ENCODE measurements around the gene UBR4.
"Not testable (repeated sequence)": the region's sequence is repeated elsewhere in the genome, so short reads cannot be mapped to it uniquely, and the experiment has no call there.

Gene UBR4

GRCh38 chr1:19209990-19210771 lies at the start of gene UBR4:
UBR4 (minus strand) TSS chr1:19210266; CDS start chr1:19210248, 18 bp downstream.
- peaks cover 20% of the 10 kb centered on the region; the same call in 1 of the 2 replicates for H4K20me1 ChIP-seq (ENCODE audit: control insufficient read depth, insufficient read depth, low read depth, low read length)
- peaks cover 40% of the 10 kb centered on the region for H3K4me1 ChIP-seq (ENCODE audit: control insufficient read depth, low read length)
- peak within 1 kb of the TSS; percentile 69 for H3K27ac ChIP-seq (ENCODE audit: low read depth, low read length)
- no peak for TF ChIP-seq CTCF (IDR thresholded peaks at IDR 0.05; ENCODE audit: low read depth, low read length, poor library complexity, severe bottlenecking)
- no peak for TF ChIP-seq EZH2phosphoT487 (IDR thresholded peaks at IDR 0.05; ENCODE audit: borderline replicate concordance, low read length)
- no peaks in the 10 kb centered on the region for H3K27me3 ChIP-seq (ENCODE audit: control insufficient read depth, low read length)
- H3K4me3 ChIP-seq (ENCODE audit: low read length), result peak within 1 kb of the TSS; percentile 94
- H3K4me2 ChIP-seq (ENCODE audit: low read length), result peak within 1 kb of the TSS; percentile 91
- peaks cover 97% of the 10 kb centered on the region for H3K79me2 ChIP-seq (ENCODE audit: control insufficient read depth, low read length)
- H3K9me2 ChIP-seq (replicated peaks; ENCODE audit: control insufficient read depth, low read length), result no peaks in the 10 kb centered on the region
- peaks cover 4% of the 10 kb centered on the region; the same call in 1 of the 2 replicates for H3F3A ChIP-seq (ENCODE audit: control insufficient read depth, insufficient read depth)
- H3K9me3 ChIP-seq (ENCODE audit: control insufficient read depth, insufficient read depth, low read length), result no peaks in the 10 kb centered on the region
- H3K36me3 ChIP-seq (ENCODE audit: control insufficient read depth, low read length), result peaks cover 50% of the 10 kb centered on the region

GRCh38 chr1:19258353-19258752 lies 48.3 kb upstream of the UBR4 start:
- no peaks in the 10 kb centered on the region for H3F3A ChIP-seq (ENCODE audit: control insufficient read depth, insufficient read depth)
- no peak overlapping the region for H3K4me3 ChIP-seq (ENCODE audit: low read length)
- H3K9me3 ChIP-seq (ENCODE audit: control insufficient read depth, insufficient read depth, low read length), result no peaks in the 10 kb centered on the region
- TF ChIP-seq EZH2phosphoT487 (IDR thresholded peaks at IDR 0.05; ENCODE audit: borderline replicate concordance, low read length) (no peak), CTCF (IDR thresholded peaks at IDR 0.05; ENCODE audit: low read depth, low read length, poor library complexity, severe bottlenecking) (no peak)
- H4K20me1 ChIP-seq (ENCODE audit: control insufficient read depth, insufficient read depth, low read depth, low read length), result peaks cover 16% of the 10 kb centered on the region
- no peaks in the 10 kb centered on the region for H3K9me2 ChIP-seq (replicated peaks; ENCODE audit: control insufficient read depth, low read length)
- no peak overlapping the region for H3K4me2 ChIP-seq (ENCODE audit: low read length)
- no peak overlapping the region for H3K27ac ChIP-seq (ENCODE audit: low read depth, low read length)
- H3K4me1 ChIP-seq (ENCODE audit: control insufficient read depth, low read length), result peaks cover 6% of the 10 kb centered on the region
- H3K36me3 ChIP-seq (ENCODE audit: control insufficient read depth, low read length), result peaks cover 76% of the 10 kb centered on the region
- no peaks in the 10 kb centered on the region for H3K27me3 ChIP-seq (ENCODE audit: control insufficient read depth, low read length)
- H3K79me2 ChIP-seq (ENCODE audit: control insufficient read depth, low read length), result peaks cover 32% of the 10 kb centered on the region

- no peak for TF ChIP-seq CTCF (IDR thresholded peaks at IDR 0.05; ENCODE audit: low read depth, low read length, poor library complexity, severe bottlenecking)
- no peak for TF ChIP-seq EZH2phosphoT487 (IDR thresholded peaks at IDR 0.05; ENCODE audit: borderline replicate concordance, low read length)
- Histone ChIP-seq H3K4me2 (ENCODE audit: low read length) (no peak overlapping the region), H3K36me3 (ENCODE audit: control insufficient read depth, low read length) (peaks cover 85% of the 10 kb centered on the region)
These were observed 47.3 kb upstream of the UBR4 start for GRCh38 chr1:19257178-19257914.

GRCh38 chr1:19256301-19256700 lies 46.2 kb upstream of the UBR4 start:
- H3K4me3 ChIP-seq (ENCODE audit: low read length); H3K4me2 ChIP-seq (ENCODE audit: low read length); H3K27me3 ChIP-seq (ENCODE audit: control insufficient read depth, low read length); H3K27ac ChIP-seq (ENCODE audit: low read depth, low read length); H3K9me3 ChIP-seq (ENCODE audit: control insufficient read depth, insufficient read depth, low read length); H3K9me2 ChIP-seq (replicated peaks; ENCODE audit: control insufficient read depth, low read length); H3F3A ChIP-seq (ENCODE audit: control insufficient read depth, insufficient read depth): not testable (repeated sequence)
- Histone ChIP-seq H4K20me1 (ENCODE audit: control insufficient read depth, insufficient read depth, low read depth, low read length) (peaks cover 23% of the 10 kb centered on the region), H3K79me2 (ENCODE audit: control insufficient read depth, low read length) (peaks cover 53% of the 10 kb centered on the region), H3K36me3 (ENCODE audit: control insufficient read depth, low read length) (peaks cover 95% of the 10 kb centered on the region), H3K4me1 (ENCODE audit: control insufficient read depth, low read length) (peaks cover 14% of the 10 kb centered on the region)

More at GRCh38 chr1:19257178-19257914, 47.3 kb upstream of the UBR4 start:
- no peaks in the 10 kb centered on the region for H3K9me2 ChIP-seq (replicated peaks; ENCODE audit: control insufficient read depth, low read length)
- no peak overlapping the region for H3K27ac ChIP-seq (ENCODE audit: low read depth, low read length)
- no peak overlapping the region for H3K4me3 ChIP-seq (ENCODE audit: low read length)
- no peaks in the 10 kb centered on the region for H3K27me3 ChIP-seq (ENCODE audit: control insufficient read depth, low read length)
- peaks cover 23% of the 10 kb centered on the region for H4K20me1 ChIP-seq (ENCODE audit: control insufficient read depth, insufficient read depth, low read depth, low read length)
- H3F3A ChIP-seq (ENCODE audit: control insufficient read depth, insufficient read depth), result no peaks in the 10 kb centered on the region
- no peaks in the 10 kb centered on the region for H3K9me3 ChIP-seq (ENCODE audit: control insufficient read depth, insufficient read depth, low read length)
- peaks cover 42% of the 10 kb centered on the region for H3K79me2 ChIP-seq (ENCODE audit: control insufficient read depth, low read length)
- peaks cover 14% of the 10 kb centered on the region for H3K4me1 ChIP-seq (ENCODE audit: control insufficient read depth, low read length)

All from DOHH2 (cell line).